NT2/D1 (cell line): ENCODE measurements around the gene SYT11.
A peak's percentile ranks its signal among the peaks of the same experiment; 100 is the strongest.

Source experiments
- DNase-seq: peaks from one replicate; pipeline ENCODE4 v3.0.0-alpha.2; 2011; ENCODE audit warnings: low read depth, low spot score
- H3K27me3 ChIP-seq: 2 replicates; pipeline ENCODE4 v1.6.0; 2011; ENCODE audit warnings: mild to moderate bottlenecking; ENCODE audit not compliant: insufficient read length, insufficient read depth
- H3K36me3 ChIP-seq: 2 replicates; pipeline ENCODE4 v1.6.1; 2011; ENCODE audit warnings: mild to moderate bottlenecking, low read length, mixed read lengths; ENCODE audit not compliant: insufficient read depth, insufficient read length
- H3K4me1 ChIP-seq: 2 replicates; pipeline ENCODE4 v1.5.1; 2011; ENCODE audit not compliant: insufficient read depth, insufficient read length
- H3K4me3 ChIP-seq: 2 replicates; pipeline ENCODE4 v1.5.1; 2011; ENCODE audit warnings: low read depth; ENCODE audit not compliant: insufficient read length
- H3K9ac ChIP-seq: 2 replicates; pipeline ENCODE4 v1.6.0; 2011; ENCODE audit warnings: low read depth; ENCODE audit not compliant: insufficient read length
- H3K9me3 ChIP-seq: 2 replicates; pipeline ENCODE4 v1.5.1; 2011; ENCODE audit warnings: mild to moderate bottlenecking, low read length; ENCODE audit not compliant: insufficient read depth
- SUZ12 ChIP-seq: IDR thresholded peaks from 2 replicates; pipeline ENCODE4 v1.6.1; 2011; ENCODE audit not compliant: insufficient read length, insufficient read depth; ENCODE audit errors: extremely low read depth
- YY1 ChIP-seq: IDR thresholded peaks from 2 replicates; pipeline ENCODE4 v1.6.1; 2011; ENCODE audit not compliant: insufficient read length, insufficient read depth
- ZNF274 ChIP-seq: IDR thresholded peaks from 2 replicates; pipeline ENCODE4 v1.6.1; 2011; ENCODE audit warnings: mild to moderate bottlenecking, low read depth, low read length

SYT11 gene

DNA sequence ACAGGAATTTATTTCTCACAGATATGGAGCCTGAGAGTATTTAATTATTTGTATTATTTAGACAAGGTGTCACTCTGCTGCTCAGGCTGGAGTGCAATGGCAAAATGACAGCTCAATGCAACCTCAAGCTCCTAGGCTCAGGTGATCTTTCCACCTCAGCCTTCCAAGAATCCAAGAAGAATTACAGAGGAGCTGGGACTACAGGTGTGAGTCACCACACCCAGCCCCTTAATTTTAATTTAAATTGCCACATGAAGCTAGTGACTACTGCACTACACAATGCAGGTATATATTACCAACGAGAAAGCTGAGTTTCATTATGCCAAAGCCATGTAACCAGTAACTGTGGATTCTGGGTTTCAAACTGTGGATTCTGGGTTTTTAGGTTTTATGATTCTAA lies 72.7 kb downstream of the SYT11 start:
- peak overlapping the region; percentile 13 for H3K9ac ChIP-seq
- H3K27me3 ChIP-seq = no peaks in the 10 kb centered on the region
- no peaks in the 10 kb centered on the region for H3K9me3 ChIP-seq
- peak overlapping the region; percentile 2 for H3K4me3 ChIP-seq
- no peak for TF ChIP-seq SUZ12
- no peak for TF ChIP-seq YY1
- TF ChIP-seq ZNF274 = no peak
- H3K36me3 ChIP-seq = peaks cover 66% of the 10 kb centered on the region
- no peak for DNase-seq
- H3K4me1 ChIP-seq = no peaks in the 10 kb centered on the region

DNA sequence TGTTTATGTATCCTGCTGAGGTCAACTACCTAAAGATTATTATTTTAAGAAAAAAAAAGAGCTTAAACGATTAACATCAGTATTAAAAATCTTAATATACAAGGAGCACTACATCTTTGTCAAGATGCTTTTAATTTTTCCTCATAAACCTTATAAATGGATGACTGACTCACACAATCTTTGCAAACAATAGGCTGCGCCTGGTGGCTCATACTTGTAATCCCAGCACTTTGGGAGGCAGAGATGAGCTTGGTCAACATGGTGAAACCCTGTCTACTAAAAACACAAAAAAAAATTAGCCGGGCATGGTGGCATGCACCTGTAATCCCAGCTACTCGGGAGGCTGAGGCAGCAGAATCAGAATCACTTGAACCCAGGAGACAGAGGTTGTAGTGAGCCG lies 73.1 kb downstream of the SYT11 start:
- Histone ChIP-seq H3K4me1 (no peaks in the 10 kb centered on the region), H3K9ac (no peak overlapping the region), H3K36me3 (peaks cover 62% of the 10 kb centered on the region), H3K9me3 (no peaks in the 10 kb centered on the region), H3K4me3 (peak overlapping the region; percentile 99), H3K27me3 (no peaks in the 10 kb centered on the region)
- TF ChIP-seq ZNF274 = no peak
- no peak for TF ChIP-seq YY1
- no peak for TF ChIP-seq SUZ12
- no peak for DNase-seq

- Histone ChIP-seq H3K36me3 (peaks cover 51% of the 10 kb centered on the region), H3K9ac (peak overlapping the region; percentile 100)
These were observed 74.3 kb downstream of the SYT11 start for GRCh38 chr1:155933591-155934096.

GRCh38 chr1:155934097-155934935 lies 74.9 kb downstream of the SYT11 start, which contains the start of gene KHDC4:
TSS of gene KHDC4 (minus strand) at chr1:155934413. CDS start at chr1:155934373, 40 bp downstream.
- Histone ChIP-seq H3K27me3 (no peaks in the 10 kb centered on the region), H3K4me1 (no peaks in the 10 kb centered on the region), H3K9ac (peak within 1 kb of the TSS; percentile 100), H3K9me3 (no peaks in the 10 kb centered on the region), H3K4me3 (peak within 1 kb of the TSS; percentile 99), H3K36me3 (peaks cover 44% of the 10 kb centered on the region)
- no peak for TF ChIP-seq ZNF274
- peak; percentile 97 for TF ChIP-seq YY1
- no peak for TF ChIP-seq SUZ12
- DNase-seq = peak; percentile 99

More at GRCh38 chr1:155933591-155934096, 74.3 kb downstream of the SYT11 start:
- DNase-seq = no peak
- H3K4me1 ChIP-seq = no peaks in the 10 kb centered on the region
- H3K9me3 ChIP-seq = no peaks in the 10 kb centered on the region
- H3K4me3 ChIP-seq = peak overlapping the region; percentile 99
- no peaks in the 10 kb centered on the region for H3K27me3 ChIP-seq
- TF ChIP-seq ZNF274 (no peak), SUZ12 (no peak), YY1 (no peak)
